GM10266 (cell line): ENCODE measurements around the gene LRRC23.

Source experiments
- DNase-seq: peaks from one replicate; pipeline ENCODE4 v3.0.0; 2012; ENCODE audit errors: extremely low spot score
- CTCF ChIP-seq: IDR thresholded peaks from 2 replicates; pipeline ENCODE4 v1.5.1; 2012; ENCODE audit warnings: mild to moderate bottlenecking, low read depth; ENCODE audit not compliant: control insufficient read depth, insufficient read depth; ENCODE audit errors: missing control alignments

The LRRC23 gene

DNA sequence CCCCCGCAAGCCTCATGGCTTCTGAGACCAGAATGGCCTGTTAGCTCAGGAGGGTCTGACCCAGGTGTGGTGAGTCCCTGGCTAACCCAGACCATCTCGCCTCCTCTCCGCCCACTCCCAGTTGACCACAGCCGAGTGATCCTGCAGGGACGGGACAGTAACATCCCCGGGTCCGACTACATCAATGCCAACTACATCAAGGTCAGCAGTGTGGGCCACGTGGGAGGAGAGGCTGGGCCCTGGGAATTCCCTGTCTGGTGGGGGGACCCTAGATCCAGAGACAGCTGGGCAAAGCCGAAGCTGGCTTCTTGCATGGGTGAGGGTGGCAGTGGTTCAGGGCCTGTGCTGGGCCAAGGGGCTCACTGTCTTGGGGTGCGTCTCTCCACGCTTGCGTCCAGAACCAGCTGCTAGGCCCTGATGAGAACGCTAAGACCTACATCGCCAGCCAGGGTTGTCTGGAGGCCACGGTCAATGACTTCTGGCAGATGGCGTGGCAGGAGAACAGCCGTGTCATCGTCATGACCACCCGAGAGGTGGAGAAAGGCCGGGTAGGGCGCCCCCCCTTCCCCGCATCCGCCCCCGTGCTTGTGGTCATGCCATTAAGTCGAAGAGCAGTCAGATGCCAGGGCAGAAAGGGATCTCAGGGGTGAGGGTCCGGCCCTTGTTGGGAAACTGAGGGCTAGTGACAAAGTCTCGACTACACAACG is 51.6 kb downstream of the LRRC23 start:
- no peak for TF ChIP-seq CTCF
- DNase-seq, result no peak

- TF ChIP-seq CTCF, result no peak
- DNase-seq, result no peak
These were observed 52.6 kb downstream of the LRRC23 start for GRCh38 chr12:6957151-6957701.

GRCh38 chr12:6957741-6958608 is 53.4 kb downstream of the LRRC23 start:
- no peak for TF ChIP-seq CTCF
- no peak for DNase-seq

GRCh38 chr12:6958609-6959057 is 54.0 kb downstream of the LRRC23 start:
- TF ChIP-seq CTCF, result no peak
- no peak for DNase-seq

- DNase-seq, result peak; percentile 77
- no peak for TF ChIP-seq CTCF
These were observed 54.6 kb downstream of the LRRC23 start for GRCh38 chr12:6959058-6959804.

GRCh38 chr12:6959805-6960592 is 55.4 kb downstream of the LRRC23 start:
- no peak for TF ChIP-seq CTCF
- no peak for DNase-seq
